Stimulated activated CD4-positive, alpha-beta T cell treated with anti-CD3 and anti-CD28 coated beads, Interleukin-1b, Interleukin-23, amount 100 ng/mL, for 48 hours (primary cell): ENCODE results near the gene APIP.

Experiments
- DNase-seq: peaks from one replicate; pipeline ENCODE4 v3.0.0-alpha.2; 2020

The APIP gene

DNA sequence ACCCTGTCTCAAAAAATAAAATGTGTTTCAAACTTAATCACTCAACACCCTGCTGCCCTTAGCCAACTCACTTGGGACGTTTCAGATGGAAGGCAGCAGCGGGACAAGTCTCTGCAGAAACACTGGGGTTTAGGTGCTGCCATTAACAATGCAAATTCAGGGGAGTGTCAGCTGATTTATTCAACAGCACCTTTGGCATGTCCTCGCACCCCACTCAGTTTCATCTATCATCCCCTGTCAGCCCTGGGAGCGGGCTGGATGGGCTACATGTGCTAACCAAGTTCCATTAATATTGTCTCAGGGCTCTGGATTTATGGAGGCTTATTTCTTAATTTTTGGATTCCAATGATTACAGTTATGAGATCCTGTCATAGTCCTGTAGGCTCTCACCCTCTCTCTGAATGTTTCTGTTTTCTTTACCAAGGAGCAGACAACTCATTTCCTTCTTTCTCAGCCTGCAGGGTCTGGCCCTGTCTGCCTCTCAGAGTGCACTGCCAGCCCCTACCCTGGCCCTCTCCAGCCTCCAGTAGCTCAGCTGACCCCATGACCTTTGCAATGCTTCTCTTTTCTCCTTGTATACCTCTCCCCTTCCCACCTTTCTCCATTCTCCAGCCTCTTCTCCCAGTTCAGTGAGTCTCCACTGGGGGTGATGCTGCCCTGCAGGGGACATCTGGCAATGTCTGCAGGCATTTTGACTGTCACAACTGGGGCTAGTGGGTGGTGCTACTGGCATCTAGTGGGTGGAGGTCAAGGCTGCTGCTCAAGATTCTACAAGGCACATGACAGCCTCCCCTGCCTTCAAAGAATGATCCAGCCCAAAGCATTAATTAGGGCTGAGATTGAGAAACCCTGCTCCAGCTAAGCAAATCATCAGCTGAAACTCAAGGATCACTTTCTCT, 79.0 kb downstream of the APIP start:
- DNase-seq = no peak

DNA sequence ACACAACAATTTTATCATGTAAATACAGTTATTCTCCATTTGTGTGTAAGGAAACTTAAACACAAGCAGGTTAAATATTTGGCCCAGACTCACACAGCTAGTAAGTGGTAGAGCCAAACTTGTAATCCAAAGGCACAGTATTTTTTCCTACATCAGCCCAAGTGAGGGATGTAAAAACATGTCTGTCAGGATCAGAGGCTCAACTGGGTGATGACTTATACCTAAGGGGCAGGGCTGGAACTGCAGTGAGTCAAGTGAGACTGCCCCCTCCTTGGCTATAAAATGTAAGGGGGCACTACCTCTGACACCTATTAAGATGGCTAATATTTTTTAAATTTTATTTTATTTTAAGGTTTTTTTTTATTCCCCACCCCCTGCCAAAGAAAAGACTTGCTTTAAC, 82.6 kb downstream of the APIP start:
- DNase-seq = no peak
